ENCODE results near the gene TMC8.
"Not testable (repeated sequence)": the region's sequence is repeated elsewhere in the genome, so short reads cannot be mapped to it uniquely, and the experiment has no call there.

The TMC8 gene

DNA sequence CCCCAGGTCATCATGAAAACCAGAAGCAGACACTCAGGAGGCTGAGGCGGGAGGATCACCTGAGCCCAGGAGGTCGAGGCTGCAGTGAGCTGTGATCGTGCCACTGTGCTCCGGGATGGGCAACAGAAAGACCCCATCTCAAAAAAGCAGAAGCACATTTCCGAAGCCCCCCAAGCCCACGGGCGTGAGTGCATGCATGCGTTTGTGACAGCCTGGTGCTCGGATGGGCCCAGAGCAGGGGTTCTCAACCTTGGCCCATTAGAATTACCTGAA is 21.1 kb upstream of the TMC8 start:
- no peak for DNase-seq (ENCODE audit: low read depth in 2 of 2)

- DNase-seq (ENCODE audit: low read depth in 2 of 2): no peak
Measured at GRCh38 chr17:78110363-78111015, 20.1 kb upstream of the TMC8 start.

DNA sequence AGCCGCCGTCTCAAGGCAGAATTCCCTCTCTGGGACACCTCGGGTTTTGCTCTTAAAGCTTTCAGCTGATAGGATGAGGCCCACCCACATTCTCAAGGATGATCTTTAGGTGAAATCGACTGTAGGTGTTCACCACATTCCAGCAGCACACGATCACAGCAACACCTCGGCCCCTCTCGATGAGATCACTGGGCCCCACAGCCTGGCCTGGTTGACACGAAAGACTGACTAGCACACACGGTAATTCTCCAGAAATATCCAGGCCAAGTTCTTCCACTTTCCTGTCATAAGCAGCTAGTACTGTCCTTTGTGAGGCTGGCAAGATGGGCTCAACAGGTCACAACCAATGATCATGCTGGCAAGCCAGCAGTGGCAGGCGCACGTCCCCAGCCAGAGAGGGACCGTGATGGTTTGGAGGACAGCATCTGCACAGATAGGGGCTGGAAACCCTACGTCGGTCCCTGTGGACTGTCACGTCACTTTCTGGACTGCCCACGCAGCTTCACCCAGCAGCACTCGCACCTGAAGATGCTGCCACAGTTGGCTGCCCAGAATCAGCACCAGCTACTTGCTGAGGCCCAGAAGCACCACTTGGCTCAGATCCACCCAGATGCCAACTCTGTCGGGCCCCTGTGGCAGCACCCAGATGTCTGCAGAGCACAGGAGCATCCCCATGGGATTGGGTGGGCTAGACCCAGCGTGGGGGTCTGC is 19.4 kb upstream of the TMC8 start:
- no peak for DNase-seq (ENCODE audit: low read depth in 2 of 2)

GRCh38 chr17:78111727-78112517 is 18.6 kb upstream of the TMC8 start:
- DNase-seq (ENCODE audit: low read depth in 2 of 2): no peak

DNA sequence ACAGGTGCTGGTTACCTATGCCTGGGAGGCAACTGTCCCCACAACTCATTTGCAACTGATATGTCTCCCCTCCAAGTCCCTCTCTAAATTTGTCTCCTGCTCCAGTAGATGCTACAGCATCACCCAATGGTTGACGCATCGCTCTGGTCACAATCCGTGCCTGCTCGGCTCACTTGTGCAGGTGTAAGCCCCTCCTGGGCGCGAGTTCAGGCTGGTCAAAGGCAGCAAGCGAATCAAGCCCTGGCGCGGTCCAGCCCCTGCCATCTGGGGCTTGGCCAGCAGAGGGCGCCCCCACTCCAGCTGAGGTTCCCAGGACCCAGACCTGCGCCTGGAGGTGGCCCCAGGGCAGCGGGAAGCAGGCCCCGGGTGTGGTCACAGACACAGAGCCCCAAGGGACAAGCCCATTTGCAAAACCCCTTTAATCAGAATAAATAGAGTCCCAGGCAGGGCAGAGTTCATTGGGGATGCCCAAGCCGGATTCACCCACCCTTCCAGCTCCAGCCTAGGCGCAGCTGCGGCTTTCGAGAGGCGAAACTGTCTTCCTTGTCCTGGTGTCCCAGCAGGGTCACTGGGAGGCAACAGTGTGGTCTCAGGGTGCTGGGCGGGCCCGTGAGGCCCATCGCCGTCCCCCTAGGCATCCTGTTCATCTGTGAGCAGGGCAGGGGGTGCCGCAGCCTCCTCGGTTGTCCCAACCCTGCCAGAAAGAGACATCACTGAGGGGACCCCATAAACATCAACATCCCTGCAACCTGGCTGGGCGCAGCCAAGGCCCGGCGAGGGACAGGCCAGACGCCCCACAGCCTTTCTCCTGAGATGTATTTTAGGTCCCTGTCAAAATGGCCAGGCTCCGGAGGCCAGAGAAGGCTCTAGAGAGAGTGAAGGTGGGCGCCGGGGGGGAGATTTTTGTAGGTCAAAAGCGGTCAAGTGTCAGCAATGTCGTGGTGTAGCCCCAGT is 17.8 kb upstream of the TMC8 start:
- DNase-seq (ENCODE audit: low read depth in 2 of 2): peak; percentile 64 to 79

DNA sequence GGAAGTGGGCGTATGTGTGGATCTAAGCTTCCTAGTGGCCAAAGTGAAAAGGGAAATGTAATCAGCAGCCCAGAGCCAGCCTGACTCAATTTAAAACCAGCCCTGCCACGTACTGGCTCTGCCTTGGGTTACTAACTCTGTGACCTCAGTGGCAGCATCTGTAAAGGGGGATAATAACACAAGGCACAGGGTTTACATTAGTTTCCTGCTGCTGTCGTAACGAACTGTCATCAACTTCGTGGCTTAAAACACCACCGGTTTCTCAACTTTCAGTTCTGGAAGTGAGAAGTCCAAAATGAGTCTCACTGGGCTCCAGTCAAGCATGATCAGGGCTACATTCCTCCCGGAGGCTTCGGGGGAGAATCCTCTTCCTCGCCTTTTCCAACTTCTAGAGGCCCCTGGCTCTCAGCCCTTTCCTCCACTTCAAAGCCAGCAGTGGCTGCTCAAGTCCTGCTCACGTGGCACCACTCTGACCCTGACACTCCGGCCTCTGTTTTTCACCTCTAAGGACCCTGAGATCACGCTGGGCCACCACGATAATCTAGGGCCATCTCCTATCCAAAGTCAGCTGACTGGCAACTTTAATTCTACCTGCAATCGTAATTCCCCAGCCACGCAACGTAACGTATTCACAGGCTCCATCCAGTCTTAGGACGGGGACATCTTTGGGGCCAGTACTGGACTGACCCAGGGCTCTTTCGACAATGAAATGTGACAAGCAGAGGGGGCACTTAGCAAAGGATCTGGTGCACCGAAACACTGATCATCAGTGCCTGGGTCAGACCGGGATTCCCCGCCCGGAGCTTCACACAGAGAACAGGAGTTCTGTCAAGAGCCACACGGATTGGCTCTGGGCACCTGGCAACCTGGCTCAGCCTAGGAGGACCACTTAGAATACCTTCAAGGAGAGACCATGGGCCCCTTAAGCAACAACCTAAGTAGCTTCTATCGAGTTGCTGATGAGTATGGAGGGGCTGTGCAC is 16.5 kb upstream of the TMC8 start:
- no peak for DNase-seq (ENCODE audit: low read depth in 2 of 2)

DNA sequence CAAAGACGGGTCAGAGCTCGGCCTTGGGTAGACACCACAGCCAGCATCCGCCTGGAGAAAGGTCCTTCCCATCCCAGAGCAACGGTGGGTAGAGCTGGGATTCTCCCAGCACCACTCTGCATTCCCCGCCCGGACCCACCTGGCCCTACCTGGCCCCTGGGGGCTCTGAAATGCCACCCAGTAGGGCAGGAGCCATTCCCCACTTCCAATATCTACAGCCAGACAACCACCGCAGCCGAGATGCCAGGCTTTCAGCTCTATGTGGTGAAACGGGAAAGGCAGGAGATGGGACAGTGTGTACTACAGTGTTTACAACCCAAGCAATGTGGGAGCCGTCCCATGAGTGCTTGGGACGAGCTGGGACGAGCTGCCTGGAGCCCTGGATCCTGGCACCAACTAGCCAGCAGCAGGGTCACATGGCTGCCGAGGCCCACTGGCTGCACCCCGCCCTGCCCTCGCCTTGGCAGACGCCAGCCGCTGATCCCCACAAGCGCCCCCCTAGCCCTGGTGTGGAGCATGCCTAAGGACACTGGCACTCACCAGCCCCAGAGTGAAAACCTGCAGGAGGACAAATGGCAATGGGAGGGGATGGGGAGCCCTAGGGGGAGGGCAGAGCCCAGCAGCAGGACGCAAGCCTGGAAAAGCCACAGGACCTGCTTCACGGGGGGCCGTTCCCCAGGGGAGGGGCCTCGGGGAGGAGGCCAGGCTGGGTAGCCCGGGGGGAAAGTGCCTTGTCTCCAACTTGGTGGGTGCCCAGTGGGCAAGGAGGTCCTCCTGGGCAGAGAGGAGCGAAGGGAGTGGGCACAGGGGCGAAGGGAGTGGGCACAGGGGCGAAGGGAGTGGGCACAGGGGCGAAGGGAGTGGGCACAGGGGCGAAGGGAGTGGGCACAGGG is 15.5 kb upstream of the TMC8 start:
- DNase-seq (ENCODE audit: low read depth in 2 of 2): no peak

- not testable (repeated sequence) for DNase-seq (ENCODE audit: low read depth in 2 of 2)
Measured at GRCh38 chr17:78115803-78116202, 14.8 kb upstream of the TMC8 start.

- DNase-seq (ENCODE audit: low read depth in 2 of 2): no peak
Measured at GRCh38 chr17:78116411-78116810, 14.2 kb upstream of the TMC8 start.

- DNase-seq (ENCODE audit: low read depth in 2 of 2): no peak
Measured at GRCh38 chr17:78117027-78117981, 13.3 kb upstream of the TMC8 start.

DNA sequence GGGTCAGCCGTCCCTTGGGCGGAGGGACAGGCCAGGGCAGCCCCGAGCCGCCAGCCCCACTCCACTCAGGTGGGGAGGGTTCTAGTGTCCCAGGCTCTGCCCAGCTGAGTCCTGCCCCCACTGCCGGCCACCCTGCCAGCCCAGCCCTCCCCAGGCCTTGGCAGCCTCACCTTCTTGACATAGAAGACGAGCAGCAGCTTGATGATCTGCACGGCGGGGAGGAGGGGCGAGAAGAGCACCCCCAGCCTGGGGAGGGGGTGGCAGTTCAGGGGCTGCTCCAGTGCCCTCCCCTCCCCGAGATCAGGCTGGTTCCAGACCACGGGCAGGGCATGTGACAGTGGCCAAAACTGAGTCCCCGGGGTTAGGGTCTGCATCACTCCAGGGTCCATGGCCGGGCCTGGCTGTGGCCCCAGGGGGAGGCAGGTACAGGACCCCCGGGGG is 11.8 kb upstream of the TMC8 start:
- DNase-seq (ENCODE audit: low read depth in 2 of 2): no peak

GRCh38 chr17:78120537-78120936 is 10.0 kb upstream of the TMC8 start:
- DNase-seq (ENCODE audit: low read depth in 2 of 2): no peak

DNA sequence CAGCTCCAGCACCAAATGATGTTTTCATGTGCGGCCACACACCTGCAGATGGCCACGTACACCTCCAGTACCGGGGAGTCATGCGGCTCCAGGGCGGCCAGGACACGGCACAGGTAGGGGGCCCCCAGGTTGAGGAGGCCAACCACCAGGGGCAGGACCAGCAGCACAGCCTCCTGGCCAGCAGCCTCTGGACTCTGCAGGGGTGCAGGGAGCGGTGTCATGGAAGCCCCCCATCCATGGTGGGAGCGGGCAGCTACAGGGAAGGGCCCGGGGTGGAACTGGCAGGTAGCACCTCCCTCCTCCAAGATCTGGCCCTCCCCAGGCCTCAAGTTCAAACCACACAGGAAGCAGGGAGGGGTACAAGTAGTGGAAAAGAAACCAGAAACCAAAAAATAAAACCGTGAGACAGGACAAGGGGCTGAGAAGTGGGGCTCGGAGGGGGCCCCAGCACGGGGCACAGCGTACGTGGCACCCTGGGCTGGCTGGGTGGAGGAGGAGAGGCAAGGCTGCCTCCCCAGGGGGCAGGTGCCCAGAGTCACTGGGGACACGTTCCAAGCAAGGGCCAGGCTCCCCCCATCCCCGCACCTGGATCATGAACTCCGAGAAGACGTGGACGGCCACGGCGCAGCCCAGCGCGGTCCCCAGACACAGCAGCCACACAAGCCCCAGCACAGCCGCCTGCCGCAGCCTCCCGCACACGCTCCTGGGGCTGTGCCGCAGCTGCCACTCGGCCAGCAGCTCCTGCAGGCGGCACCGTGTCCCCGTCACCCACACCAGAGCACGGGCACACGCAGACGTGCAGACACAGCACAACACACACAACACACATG is 9.4 kb upstream of the TMC8 start:
- DNase-seq (ENCODE audit: low read depth in 2 of 2): no peak

DNA sequence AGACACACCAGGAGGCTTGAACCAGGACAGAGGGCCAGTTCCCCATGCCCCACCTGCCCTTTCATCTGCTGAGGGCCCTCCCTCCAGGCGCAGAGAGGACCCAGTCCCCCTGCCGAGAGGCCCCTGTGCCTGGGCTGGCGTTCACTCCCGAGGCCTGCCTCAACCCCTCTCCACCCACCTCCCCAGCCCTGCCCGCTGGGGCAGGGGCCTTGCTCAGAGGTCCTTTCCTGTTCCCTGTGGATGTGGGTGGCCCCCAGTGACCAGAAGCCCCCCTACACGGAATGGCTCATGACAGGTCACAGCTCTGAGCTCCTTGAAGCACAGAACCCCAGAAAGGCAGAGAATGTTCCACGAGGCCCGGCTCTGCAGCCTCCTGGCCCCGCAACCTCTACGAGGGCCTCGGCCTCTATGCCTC is 8.8 kb upstream of the TMC8 start:
- DNase-seq (ENCODE audit: low read depth in 2 of 2): no peak

GRCh38 chr17:78122216-78122930 is 8.2 kb upstream of the TMC8 start:
- DNase-seq (ENCODE audit: low read depth in 2 of 2): no peak

- DNase-seq (ENCODE audit: low read depth in 2 of 2): no peak
Measured at GRCh38 chr17:78122931-78123249, 7.7 kb upstream of the TMC8 start.

Measured in stimulated activated CD4-positive, alpha-beta T cell treated with anti-CD3 and anti-CD28 coated beads, Interleukin-12 subunit alpha, Interleukin-12 subunit beta, amount 100 ng/mL, for 24 hours (primary cell).